ENCODE results near the gene NFX1.
"Not testable (repeated sequence)": the region's sequence is repeated elsewhere in the genome, so short reads cannot be mapped to it uniquely, and the experiment has no call there.

Gene NFX1

DNA sequence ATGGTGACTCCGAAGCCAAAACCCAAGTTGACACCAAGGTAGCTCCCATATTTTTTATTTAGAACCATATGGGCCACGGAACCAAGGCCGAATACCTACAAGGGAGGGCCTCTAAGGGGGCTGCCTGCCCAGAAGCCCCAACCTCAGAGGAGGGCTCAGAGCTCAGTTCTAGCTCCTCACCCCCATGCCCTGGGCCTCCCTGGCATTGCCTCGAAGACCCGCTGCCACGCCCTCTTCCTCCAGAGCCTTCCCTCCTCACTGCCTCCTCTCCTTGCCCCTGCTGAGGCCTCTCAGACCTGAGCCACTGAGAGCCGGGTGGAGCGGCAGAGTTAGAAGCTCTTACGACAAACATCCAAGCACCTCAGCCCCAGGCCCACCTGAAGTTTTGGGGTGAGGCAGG is 96.7 kb downstream of the NFX1 start:
- not testable (repeated sequence) for DNase-seq (ENCODE audit: low read depth, low spot score)

GRCh38 chr9:33388110-33388994 is 98.0 kb downstream of the NFX1 start:
- no peak for DNase-seq (ENCODE audit: low read depth, low spot score)

DNA sequence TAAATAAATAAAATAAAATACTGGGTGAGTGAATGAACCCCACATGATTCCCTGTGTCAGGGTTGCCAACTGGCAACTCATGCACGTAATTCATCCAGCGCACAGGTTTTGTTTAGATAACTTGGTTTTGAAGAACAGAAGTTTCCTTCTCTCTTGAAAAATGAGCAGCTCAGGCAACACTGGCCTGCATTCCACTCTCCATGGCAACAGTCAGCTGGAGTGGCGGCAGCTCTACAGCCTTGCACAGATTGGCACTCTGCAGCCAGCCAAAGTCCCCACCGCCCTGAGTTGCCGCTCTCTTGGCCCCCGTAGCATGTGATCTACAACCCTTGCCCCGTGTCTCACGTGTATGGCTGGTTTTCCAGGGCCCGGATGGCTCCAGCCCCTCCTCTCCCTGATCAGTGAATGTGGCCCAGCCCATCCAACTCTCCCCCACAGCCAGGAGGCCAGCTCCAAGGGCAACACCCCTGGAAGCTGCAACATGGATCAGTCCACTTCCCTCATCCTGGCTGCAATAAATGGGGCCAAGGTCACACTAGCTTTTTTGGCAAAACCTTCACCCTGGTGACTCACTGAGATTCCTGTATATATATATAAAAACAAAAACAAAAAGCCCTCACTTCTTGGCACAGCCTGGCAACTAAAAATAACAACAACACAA is 100.9 kb downstream of the NFX1 start:
- peak; percentile 60 for DNase-seq (ENCODE audit: low read depth, low spot score)

DNA sequence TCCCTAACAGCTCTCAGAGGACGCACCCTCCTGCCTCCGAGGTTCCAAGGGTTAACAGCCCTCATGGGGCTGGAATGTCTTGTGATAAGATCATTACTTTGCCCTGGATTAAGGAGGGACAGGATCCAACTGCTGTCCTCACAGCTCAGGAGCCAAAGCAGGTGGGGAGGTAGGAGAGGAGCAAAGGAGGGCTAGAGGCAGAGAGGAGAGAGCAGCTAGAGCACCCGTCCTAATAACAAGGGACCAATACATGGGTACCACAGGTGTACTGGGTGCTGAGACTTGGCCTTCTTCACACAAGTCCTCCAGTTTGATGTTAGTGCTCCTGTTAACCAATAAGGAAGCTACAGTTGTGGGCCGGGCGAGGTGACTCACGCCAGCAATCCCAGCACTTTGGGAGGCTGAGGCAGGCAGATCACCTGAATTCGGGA is 102.3 kb downstream of the NFX1 start:
- DNase-seq (ENCODE audit: low read depth, low spot score) = not testable (repeated sequence)

- DNase-seq (ENCODE audit: low read depth, low spot score) = no peak
Observed at GRCh38 chr9:33393581-33393980, 103.3 kb downstream of the NFX1 start.

DNA sequence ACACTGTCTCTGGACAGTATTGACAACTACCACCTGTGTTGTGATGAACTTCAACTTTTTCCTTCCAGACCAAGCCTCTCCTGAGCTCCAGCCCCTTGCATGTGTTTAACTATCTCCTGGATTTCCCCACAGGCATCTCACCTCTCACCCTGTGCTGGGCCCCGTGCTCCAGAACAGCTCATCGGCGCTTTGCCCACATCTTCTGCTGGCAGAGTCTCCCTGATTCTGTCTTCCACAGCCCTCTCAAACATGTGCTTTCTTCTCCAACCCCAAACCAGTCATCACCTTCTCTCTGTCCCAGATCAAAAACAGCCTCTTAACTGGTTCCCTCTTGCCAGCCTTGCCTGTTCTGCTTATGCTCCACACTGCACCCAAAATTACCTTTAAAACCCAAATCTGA is 103.7 kb downstream of the NFX1 start:
- DNase-seq (ENCODE audit: low read depth, low spot score) = not testable (repeated sequence)

GRCh38 chr9:33395159-33395879 is 105.0 kb downstream of the NFX1 start:
- DNase-seq (ENCODE audit: low read depth, low spot score) = not testable (repeated sequence)

- DNase-seq (ENCODE audit: low read depth, low spot score) = not testable (repeated sequence)
Observed at GRCh38 chr9:33397801-33398200, 107.5 kb downstream of the NFX1 start.

- not testable (repeated sequence) for DNase-seq (ENCODE audit: low read depth, low spot score)
Observed at GRCh38 chr9:33399047-33399446, 108.7 kb downstream of the NFX1 start.

GRCh38 chr9:33401809-33402208 is 111.5 kb downstream of the NFX1 start:
- DNase-seq (ENCODE audit: low read depth, low spot score) = not testable (repeated sequence)

DNA sequence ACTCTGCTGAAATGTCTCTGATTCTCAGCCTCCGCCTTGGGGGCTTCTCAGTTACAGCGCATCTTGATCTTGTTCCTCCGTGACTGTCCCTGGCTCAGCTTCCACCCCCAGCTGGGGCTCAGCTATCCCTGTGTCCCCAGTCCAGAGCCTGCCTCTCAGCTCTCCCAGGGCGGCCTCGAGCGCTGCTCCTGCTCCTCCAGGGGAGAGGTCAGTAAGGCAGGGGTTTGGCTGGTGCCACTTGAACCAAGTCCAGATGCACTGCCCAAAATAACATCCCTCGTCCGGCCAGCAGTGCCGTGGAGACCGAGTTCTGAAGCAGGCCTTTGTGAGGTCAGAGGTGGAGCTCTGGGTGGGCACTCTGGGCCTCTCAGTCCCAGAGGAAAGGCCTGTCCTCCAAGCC is 112.1 kb downstream of the NFX1 start, which contains the start of gene AQP7:
TSS of gene AQP7 (minus strand) at position 198 of the 400 bp plus-strand sequence. CDS start 1,306 bp downstream, outside the sequence.
- not testable (repeated sequence) for DNase-seq (ENCODE audit: low read depth, low spot score)

DNA sequence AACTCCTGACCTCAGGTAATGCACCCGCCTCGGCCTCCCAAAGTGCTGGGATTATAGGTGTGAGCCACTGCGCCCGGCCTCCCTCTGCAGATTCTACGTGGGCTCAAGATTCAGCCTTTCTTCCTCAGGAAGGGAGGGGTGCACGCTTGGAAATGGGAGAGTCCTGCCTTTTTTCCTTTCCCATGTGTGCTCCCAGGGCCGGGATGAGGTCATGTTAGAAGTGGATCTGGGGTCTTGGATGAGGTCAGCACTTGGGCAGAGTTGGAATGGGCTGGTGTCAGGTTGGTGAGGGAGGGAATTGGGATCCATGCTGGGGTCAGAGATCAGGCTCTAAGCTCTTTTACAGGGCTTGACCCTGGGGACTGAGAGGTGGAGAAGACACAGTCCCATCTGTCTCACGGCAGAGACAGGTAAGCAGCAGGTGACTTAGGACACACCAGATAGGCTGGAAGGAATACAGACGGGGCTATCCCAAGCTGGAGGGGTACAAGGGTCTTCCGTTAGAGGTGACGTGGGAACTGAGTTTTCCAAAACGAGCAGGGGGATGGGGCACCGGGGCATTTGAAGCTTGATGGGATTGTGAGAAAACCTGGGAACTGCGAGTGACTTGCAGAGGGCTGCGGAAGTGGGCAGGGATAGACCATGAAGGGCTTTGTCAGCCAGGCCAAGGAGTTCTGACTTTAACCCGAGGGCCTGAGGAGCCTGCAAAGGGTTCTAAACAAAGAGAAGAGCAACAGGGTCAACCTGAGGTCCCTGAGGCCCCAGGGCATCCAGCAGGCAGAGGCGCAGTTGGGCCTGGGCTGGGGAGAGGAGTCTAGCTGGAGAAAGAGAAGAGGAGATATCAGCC is 113.8 kb downstream of the NFX1 start:
- DNase-seq (ENCODE audit: low read depth, low spot score) = peak; percentile 94

- DNase-seq (ENCODE audit: low read depth, low spot score) = no peak
Observed at GRCh38 chr9:33404788-33405362, 114.6 kb downstream of the NFX1 start.

- DNase-seq (ENCODE audit: low read depth, low spot score) = no peak
Observed at GRCh38 chr9:33407061-33407460, 116.7 kb downstream of the NFX1 start.

DNA sequence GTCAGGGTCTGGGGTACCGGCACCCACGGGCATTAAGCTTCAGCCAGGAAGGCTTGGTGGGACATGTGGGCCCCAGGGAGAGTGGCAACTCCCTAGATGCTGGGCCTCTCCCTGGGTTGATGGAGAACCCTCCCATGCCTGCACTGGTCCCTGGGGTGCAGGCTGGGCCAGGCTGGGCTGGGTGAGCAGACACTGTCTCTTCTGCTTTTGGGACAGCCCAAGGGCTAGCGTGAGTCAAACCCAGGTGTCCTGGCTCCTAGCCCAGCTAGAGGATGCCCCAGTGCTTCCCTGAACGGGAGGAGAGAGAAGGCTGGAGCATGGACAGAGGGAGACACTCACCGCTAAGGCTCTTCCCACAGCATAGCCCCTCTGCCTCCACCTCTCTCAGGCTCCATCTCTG is 117.8 kb downstream of the NFX1 start:
- DNase-seq (ENCODE audit: low read depth, low spot score) = no peak

DNA sequence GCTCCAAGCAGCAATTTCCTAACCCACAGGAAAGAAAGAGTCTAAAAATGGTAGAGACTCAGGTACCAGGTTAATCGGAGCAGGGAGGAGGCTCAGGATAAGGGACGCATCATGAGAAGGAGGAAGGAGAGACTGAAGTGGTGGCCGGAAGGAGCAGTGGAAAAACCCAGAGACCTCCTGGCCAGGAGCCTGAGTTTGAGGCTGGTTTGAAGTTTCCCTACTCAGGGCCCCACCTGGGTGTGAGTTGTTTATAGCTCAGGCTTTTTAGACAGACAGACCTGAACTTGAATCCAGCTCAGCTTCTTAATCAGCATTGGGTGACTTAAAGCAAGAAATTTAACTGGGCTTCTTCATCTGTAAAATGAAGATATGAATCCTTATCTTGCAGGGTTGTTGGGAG is 124.0 kb downstream of the NFX1 start:
- DNase-seq (ENCODE audit: low read depth, low spot score) = no peak

DNA sequence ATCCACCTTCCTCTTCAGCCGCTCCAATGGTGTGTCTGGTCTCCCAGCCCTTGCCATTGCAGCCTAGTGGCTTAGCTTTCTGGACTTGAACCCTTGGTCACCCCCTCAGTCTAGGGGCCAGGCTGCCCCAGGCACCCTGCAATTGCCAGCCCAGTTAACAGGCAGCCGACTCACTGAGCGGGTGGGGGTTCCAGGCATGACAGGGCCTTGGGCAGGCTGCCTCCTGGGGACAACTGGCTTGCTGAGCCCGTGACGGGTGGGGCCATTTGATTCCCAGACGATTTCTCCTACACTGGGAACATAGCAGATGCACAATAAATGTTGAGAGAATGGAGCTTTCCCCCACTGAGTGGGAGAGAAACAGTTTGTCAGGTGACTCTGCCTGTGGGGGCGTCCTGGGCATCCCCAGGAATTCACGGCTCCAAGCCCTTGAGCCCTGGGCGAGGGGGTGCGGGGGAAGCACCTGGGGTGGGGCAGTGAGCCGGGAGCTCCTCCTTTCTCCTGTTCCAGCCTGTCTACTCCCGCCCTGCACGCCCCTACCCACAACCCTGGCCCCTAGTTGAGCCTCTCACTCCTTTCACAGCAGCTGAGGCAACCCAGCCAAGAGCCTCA is 124.7 kb downstream of the NFX1 start:
- no peak for DNase-seq (ENCODE audit: low read depth, low spot score)

DNA sequence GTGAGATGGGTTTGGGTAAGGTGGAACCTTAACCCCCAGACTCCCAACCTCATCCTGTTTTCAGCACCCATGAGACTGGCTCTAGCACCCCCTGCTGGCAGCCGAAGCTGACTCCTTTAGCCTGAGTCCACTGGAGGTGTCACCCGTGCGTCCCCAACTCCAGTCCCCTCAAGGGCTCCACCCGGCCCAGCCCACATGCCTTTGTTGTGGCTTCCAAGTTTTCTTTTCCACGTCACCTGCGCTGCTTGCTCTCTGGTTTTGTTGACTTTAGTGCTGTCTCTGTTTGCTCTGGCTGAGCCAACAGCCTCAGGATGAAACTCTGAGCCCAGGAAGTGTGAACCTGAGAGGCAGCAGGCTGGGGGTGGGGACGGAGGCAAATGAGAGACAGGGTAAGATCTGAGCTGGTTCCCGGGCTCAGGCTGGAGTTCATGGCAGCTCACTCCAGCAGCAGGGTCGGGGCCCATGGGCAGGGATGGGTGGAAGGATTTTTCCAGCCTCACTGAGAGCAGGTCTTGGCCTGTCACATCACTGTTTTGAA is 125.3 kb downstream of the NFX1 start:
- peak; percentile 86 for DNase-seq (ENCODE audit: low read depth, low spot score)

DNA sequence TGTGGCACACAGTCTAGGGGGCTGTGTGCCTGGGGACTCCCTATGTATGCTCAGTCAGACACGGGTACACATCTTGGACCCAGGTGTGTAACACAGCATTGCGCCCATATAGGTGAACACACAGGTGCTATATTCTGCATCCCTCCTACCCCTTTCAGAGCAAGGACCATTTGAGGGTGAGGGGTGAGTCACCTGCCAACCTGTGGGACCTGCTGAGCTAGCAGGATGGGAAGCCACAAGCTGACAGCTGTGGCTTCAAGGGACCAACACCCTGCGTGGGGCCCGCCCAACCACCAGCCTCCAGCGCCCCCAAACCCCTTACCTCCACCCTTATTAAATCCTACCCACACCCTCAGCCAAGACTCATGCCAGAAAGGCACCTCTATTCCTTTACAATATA is 126.7 kb downstream of the NFX1 start:
- DNase-seq (ENCODE audit: low read depth, low spot score) = no peak

GRCh38 chr9:33418090-33418489 is 127.8 kb downstream of the NFX1 start:
- DNase-seq (ENCODE audit: low read depth, low spot score) = no peak
